Endometrial microvascular endothelial cells (primary cell): Measurements from ENCODE around the gene COMP. TPM values are rescaled to one million over a fixed set of nuclear protein-coding genes. Genes with fewer than 3 reads are reported as not detected.

Source experiments
- in situ Hi-C: cut with HindIII; loops from 2 replicates; pipeline ENCODE4 v1.10.0; 2017; ENCODE audit warnings: low sequenced_read_pairs, low pct_unique_long_range_greater_than_20kb; ENCODE audit errors: inconsistent ontology term
- total RNA-seq: library from RNA; depleted of rRNA; stranded (reverse); fragments of >200 nt; gene quantifications from one replicate; pipeline ENCODE4 v1.2.3, GENCODE V29; 2015; ENCODE audit errors: inconsistent ontology term

Gene COMP
- total RNA-seq, 1 donor from 2014 or later, result not detected

DNA sequence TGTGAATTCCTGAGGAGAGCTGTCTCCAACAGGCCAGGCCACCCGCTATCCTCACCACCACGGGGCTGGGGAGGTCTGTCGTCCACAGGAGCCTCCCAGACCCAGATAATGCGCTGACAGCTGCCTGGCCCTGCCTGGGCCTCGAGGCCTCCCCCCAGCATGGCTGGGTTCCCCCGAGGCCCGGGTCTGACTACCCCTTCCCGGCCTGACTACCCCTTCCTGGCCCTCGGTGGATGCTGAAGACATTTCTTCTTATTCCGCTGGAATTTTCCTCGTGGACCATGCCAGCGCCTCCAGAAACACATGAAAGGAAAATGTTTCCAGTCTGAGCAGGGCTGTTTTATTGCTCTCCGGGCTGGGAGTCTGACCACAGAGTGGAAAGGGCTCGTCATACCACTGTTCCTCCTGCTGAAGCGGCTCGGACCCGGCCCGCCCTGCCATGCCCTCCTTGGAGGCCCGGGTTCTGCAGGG lies 16.8 kb upstream of the COMP start:
- in situ Hi-C loops, result no loop called here

- in situ Hi-C loops, result no loop called here
Observed at GRCh38 chr19:18804643-18805042, 13.5 kb upstream of the COMP start.

- in situ Hi-C loops, result no loop called here
Observed at GRCh38 chr19:18804139-18804601, 13.1 kb upstream of the COMP start.

DNA sequence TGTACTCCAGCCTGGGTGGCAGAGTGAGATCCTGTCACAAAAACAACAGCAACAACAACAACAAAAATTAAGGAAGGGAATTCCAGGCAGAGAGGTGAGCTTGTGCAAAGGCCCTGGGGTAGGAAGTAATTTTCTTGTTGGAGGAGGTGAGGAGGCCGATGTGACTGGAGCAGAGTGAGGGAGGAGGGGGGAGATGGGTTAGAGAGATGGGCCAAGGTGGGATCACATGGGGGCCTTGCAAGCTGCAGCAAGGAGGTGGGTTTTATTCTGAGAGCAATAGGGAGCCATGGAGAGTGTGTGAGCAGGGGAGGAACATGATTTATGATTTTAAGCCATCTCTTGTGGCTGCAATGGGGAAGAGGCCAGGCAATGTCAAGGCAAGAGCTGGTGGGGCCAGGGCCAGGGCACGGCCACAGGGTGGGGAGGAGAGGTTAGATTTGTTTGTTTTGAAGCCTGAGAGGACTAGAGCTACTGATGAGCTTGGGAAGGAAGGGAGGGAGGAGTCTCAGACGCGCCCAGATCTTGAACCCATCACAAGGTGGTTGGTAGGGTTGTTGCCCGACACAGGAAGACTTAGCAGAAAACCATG lies 12.5 kb upstream of the COMP start:
- in situ Hi-C loops, result no loop called here

DNA sequence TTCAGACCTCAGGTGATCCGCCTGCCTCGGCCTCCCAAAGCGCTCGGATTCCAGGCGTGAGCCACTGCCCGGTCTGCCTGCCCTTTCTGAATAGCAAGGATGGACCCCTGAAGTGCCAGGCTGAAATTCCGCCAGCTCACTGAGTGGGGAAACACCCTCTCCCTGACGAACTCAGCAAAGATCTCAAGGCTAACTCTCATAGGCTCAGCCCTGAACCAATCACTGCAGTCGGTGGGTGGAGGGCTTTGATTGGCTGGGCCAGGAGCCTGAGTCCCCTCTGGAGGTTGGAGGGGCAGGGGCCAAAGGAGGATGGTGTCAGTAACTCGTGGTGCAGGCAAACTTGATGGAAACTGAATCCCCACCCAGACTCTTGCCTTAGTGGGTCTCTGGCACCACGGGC lies 11.2 kb upstream of the COMP start:
- in situ Hi-C loops, result no loop called here

DNA sequence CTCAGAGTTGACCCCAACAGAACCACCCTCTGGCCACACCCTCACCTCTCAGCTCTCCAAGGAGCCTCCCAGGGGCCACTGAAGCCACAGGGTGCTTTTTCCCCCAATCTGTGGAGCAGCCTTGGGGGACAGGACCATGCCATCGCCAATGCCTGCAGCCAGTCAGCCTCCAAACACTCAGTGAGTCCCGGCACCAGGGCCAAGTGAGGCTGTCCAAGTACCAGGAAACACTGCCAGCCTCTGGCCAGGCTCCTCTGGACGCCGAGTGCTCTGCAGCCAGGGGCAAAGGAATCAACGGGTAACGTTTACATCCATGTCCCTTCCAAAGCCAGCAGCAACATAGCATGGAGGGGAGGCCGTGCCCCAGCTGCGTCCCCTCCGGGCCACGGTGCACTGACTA lies 9.5 kb upstream of the COMP start:
- in situ Hi-C loops, result no loop called here

GRCh38 chr19:18800079-18800478 lies 9.0 kb upstream of the COMP start:
- in situ Hi-C loops, result no loop called here

GRCh38 chr19:18799389-18799970 lies 8.4 kb upstream of the COMP start:
- in situ Hi-C loops, result no loop called here

- in situ Hi-C loops, result no loop called here
Observed at GRCh38 chr19:18798384-18799352, 7.6 kb upstream of the COMP start.

GRCh38 chr19:18796239-18796638 lies 5.1 kb upstream of the COMP start:
- in situ Hi-C loops, result no loop called here

DNA sequence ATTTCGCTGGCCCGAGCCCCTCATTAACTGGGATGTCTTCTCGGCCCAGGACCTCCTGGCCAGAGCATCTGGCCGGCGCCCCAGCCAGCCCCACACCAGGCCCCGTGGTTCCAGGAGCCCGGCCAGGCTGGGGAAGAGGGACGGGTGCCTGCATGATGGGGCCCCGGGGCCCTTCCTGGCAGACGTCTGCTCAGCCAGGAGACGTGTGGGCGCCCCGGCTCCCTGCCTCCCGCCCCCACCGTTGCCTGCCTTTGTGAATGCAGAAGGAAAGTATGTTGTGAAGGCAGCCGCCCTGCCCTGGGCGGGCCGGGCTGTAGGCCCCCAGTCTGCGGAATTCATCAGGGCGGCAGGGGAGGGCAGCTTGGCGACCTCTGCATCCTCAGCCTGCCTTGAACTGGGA lies 4.4 kb upstream of the COMP start:
- in situ Hi-C loops, result no loop called here

- in situ Hi-C loops, result no loop called here
Observed at GRCh38 chr19:18794692-18795091, 3.6 kb upstream of the COMP start.

DNA sequence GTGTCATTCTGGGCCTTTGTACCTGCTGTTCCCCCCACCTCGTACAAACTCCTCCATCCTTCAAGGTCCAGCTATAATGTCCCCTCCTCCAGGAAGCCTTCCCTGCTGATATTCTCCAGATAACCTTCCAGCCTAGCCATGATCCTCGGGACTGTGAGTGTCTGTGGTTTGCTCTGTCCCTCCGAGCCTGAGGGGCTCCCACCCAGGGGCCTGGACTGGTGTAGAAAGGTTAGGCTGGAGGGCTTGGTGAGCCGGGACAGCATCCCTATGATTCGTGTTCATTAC lies 2.9 kb upstream of the COMP start:
- in situ Hi-C loops, result no loop called here

GRCh38 chr19:18793144-18794028 lies 2.3 kb upstream of the COMP start:
- in situ Hi-C loops, result no loop called here

GRCh38 chr19:18792661-18793060 lies 1.6 kb upstream of the COMP start:
- in situ Hi-C loops, result no loop called here

GRCh38 chr19:18791315-18791678 lies 192 bp upstream of the COMP start:
- in situ Hi-C loops, result no loop called here

- in situ Hi-C loops, result no loop called here
Observed at GRCh38 chr19:18789883-18790565, 1.1 kb downstream of the COMP start.

GRCh38 chr19:18789422-18789869 lies 1.7 kb downstream of the COMP start:
- in situ Hi-C loops, result no loop called here
